ENCODE results near the gene GPC5.
"Not testable (repeated sequence)": the region's sequence is repeated elsewhere in the genome, so short reads cannot be mapped to it uniquely, and the experiment has no call there.

The GPC5 gene

GRCh38 chr13:91398413-91399188 lies at the start of gene GPC5:
GPC5 (plus strand) TSS chr13:91398621.
- no peak within 1 kb of the TSS for H3K27ac ChIP-seq (ENCODE audit: low read length)
- no peaks in the 10 kb centered on the region for H3K36me3 ChIP-seq (ENCODE audit: control insufficient read depth in 1 of 2, insufficient read depth in 2 of 2, low read length in 2 of 2)
- H3K4me1 ChIP-seq (ENCODE audit: control insufficient read depth in 1 of 2, insufficient read depth in 2 of 2, low read length in 2 of 2): peaks cover 0 to 14% of the 10 kb centered on the region in 2 donors
- no peaks in the 10 kb centered on the region for H3K9me3 ChIP-seq (ENCODE audit: control insufficient read depth in 1 of 2, low read length in 2 of 2)
- H3K27me3 ChIP-seq (ENCODE audit: low read depth, low read length): peaks cover 31% of the 10 kb centered on the region
- peak within 1 kb of the TSS; percentile 46 to 72 for H3K4me3 ChIP-seq (ENCODE audit: low read depth in 1 of 2, low read length in 2 of 2)

- Histone ChIP-seq H3K36me3 (ENCODE audit: control insufficient read depth in 1 of 2, insufficient read depth in 2 of 2, low read length in 2 of 2) (peaks cover 0 to 14% of the 10 kb centered on the region in 2 donors), H3K27ac (ENCODE audit: low read length) (peak overlapping the region; percentile 58), H3K9me3 (ENCODE audit: control insufficient read depth in 1 of 2, low read length in 2 of 2) (no peaks in the 10 kb centered on the region), H3K4me1 (ENCODE audit: control insufficient read depth in 1 of 2, insufficient read depth in 2 of 2, low read length in 2 of 2) (peaks cover 3 to 15% of the 10 kb centered on the region in 2 donors), H3K4me3 (ENCODE audit: low read depth in 1 of 2, low read length in 2 of 2) (peak overlapping the region; percentile 56 to 69), H3K27me3 (ENCODE audit: low read depth, low read length) (no peaks in the 10 kb centered on the region)
These were observed 49.5 kb upstream of the GPC5 start for GRCh38 chr13:91348906-91349435.

GRCh38 chr13:91349992-91350911 lies 48.2 kb upstream of the GPC5 start:
- Histone ChIP-seq H3K36me3 (ENCODE audit: control insufficient read depth in 1 of 2, insufficient read depth in 2 of 2, low read length in 2 of 2) (peaks cover 7 to 17% of the 10 kb centered on the region in 2 donors), H3K27ac (ENCODE audit: low read length) (no peak overlapping the region), H3K27me3 (ENCODE audit: low read depth, low read length) (no peaks in the 10 kb centered on the region), H3K4me3 (ENCODE audit: low read depth in 1 of 2, low read length in 2 of 2) (peak overlapping the region in 1 of 2 donors; percentile 56), H3K9me3 (ENCODE audit: control insufficient read depth in 1 of 2, low read length in 2 of 2) (no peaks in the 10 kb centered on the region), H3K4me1 (ENCODE audit: control insufficient read depth in 1 of 2, insufficient read depth in 2 of 2, low read length in 2 of 2) (peaks cover 3 to 17% of the 10 kb centered on the region in 2 donors)

- no peak overlapping the region for H3K4me3 ChIP-seq (ENCODE audit: low read depth in 1 of 2, low read length in 2 of 2)
- no peaks in the 10 kb centered on the region for H3K27me3 ChIP-seq (ENCODE audit: low read depth, low read length)
- peaks cover 10 to 20% of the 10 kb centered on the region in 2 donors for H3K36me3 ChIP-seq (ENCODE audit: control insufficient read depth in 1 of 2, insufficient read depth in 2 of 2, low read length in 2 of 2)
- no peak overlapping the region for H3K27ac ChIP-seq (ENCODE audit: low read length)
- H3K4me1 ChIP-seq (ENCODE audit: control insufficient read depth in 1 of 2, insufficient read depth in 2 of 2, low read length in 2 of 2): peaks cover 3 to 17% of the 10 kb centered on the region in 2 donors
- H3K9me3 ChIP-seq (ENCODE audit: control insufficient read depth in 1 of 2, low read length in 2 of 2): no peaks in the 10 kb centered on the region
These were observed 47.3 kb upstream of the GPC5 start for GRCh38 chr13:91351123-91351522.

GRCh38 chr13:91351980-91352379 lies 46.4 kb upstream of the GPC5 start:
- H3K27me3 ChIP-seq (ENCODE audit: low read depth, low read length): no peaks in the 10 kb centered on the region
- peaks cover 10 to 20% of the 10 kb centered on the region in 2 donors for H3K36me3 ChIP-seq (ENCODE audit: control insufficient read depth in 1 of 2, insufficient read depth in 2 of 2, low read length in 2 of 2)
- H3K9me3 ChIP-seq (ENCODE audit: control insufficient read depth in 1 of 2, low read length in 2 of 2): no peaks in the 10 kb centered on the region
- H3K4me1 ChIP-seq (ENCODE audit: control insufficient read depth in 1 of 2, insufficient read depth in 2 of 2, low read length in 2 of 2): peaks cover 3 to 17% of the 10 kb centered on the region in 2 donors
- H3K27ac ChIP-seq (ENCODE audit: low read length): no peak overlapping the region
- no peak overlapping the region for H3K4me3 ChIP-seq (ENCODE audit: low read depth in 1 of 2, low read length in 2 of 2)

- not testable (repeated sequence) for H3K27ac ChIP-seq (ENCODE audit: low read length); H3K27me3 ChIP-seq (ENCODE audit: low read depth, low read length); H3K9me3 ChIP-seq (ENCODE audit: control insufficient read depth in 1 of 2, low read length in 2 of 2); H3K4me3 ChIP-seq (ENCODE audit: low read depth in 1 of 2, low read length in 2 of 2)
- peaks cover 3 to 17% of the 10 kb centered on the region in 2 donors for H3K4me1 ChIP-seq (ENCODE audit: control insufficient read depth in 1 of 2, insufficient read depth in 2 of 2, low read length in 2 of 2)
- peaks cover 10 to 20% of the 10 kb centered on the region in 2 donors for H3K36me3 ChIP-seq (ENCODE audit: control insufficient read depth in 1 of 2, insufficient read depth in 2 of 2, low read length in 2 of 2)
These were observed 45.5 kb upstream of the GPC5 start for GRCh38 chr13:91352891-91353290.

GRCh38 chr13:91353494-91353893 lies 44.9 kb upstream of the GPC5 start:
- H3K27me3 ChIP-seq (ENCODE audit: low read depth, low read length): no peaks in the 10 kb centered on the region
- H3K27ac ChIP-seq (ENCODE audit: low read length): no peak overlapping the region
- no peak overlapping the region for H3K4me3 ChIP-seq (ENCODE audit: low read depth in 1 of 2, low read length in 2 of 2)
- no peaks in the 10 kb centered on the region for H3K9me3 ChIP-seq (ENCODE audit: control insufficient read depth in 1 of 2, low read length in 2 of 2)
- peaks cover 3 to 17% of the 10 kb centered on the region in 2 donors for H3K4me1 ChIP-seq (ENCODE audit: control insufficient read depth in 1 of 2, insufficient read depth in 2 of 2, low read length in 2 of 2)
- peaks cover 10 to 20% of the 10 kb centered on the region in 2 donors for H3K36me3 ChIP-seq (ENCODE audit: control insufficient read depth in 1 of 2, insufficient read depth in 2 of 2, low read length in 2 of 2)

GRCh38 chr13:91355099-91355825 lies 43.2 kb upstream of the GPC5 start:
- peaks cover 3 to 8% of the 10 kb centered on the region in 2 donors for H3K4me1 ChIP-seq (ENCODE audit: control insufficient read depth in 1 of 2, insufficient read depth in 2 of 2, low read length in 2 of 2)
- peaks cover 10 to 18% of the 10 kb centered on the region in 2 donors for H3K36me3 ChIP-seq (ENCODE audit: control insufficient read depth in 1 of 2, insufficient read depth in 2 of 2, low read length in 2 of 2)
- no peaks in the 10 kb centered on the region for H3K9me3 ChIP-seq (ENCODE audit: control insufficient read depth in 1 of 2, low read length in 2 of 2)
- no peak overlapping the region for H3K4me3 ChIP-seq (ENCODE audit: low read depth in 1 of 2, low read length in 2 of 2)
- no peaks in the 10 kb centered on the region for H3K27me3 ChIP-seq (ENCODE audit: low read depth, low read length)
- no peak overlapping the region for H3K27ac ChIP-seq (ENCODE audit: low read length)

- no peaks in the 10 kb centered on the region for H3K9me3 ChIP-seq (ENCODE audit: control insufficient read depth in 1 of 2, low read length in 2 of 2)
These were observed 42.4 kb upstream of the GPC5 start for GRCh38 chr13:91355826-91356710.

More at GRCh38 chr13:91355826-91356710, 42.4 kb upstream of the GPC5 start:
- H3K27ac ChIP-seq (ENCODE audit: low read length): no peak overlapping the region
- no peaks in the 10 kb centered on the region for H3K27me3 ChIP-seq (ENCODE audit: low read depth, low read length)
- peaks cover 0 to 8% of the 10 kb centered on the region in 2 donors for H3K4me1 ChIP-seq (ENCODE audit: control insufficient read depth in 1 of 2, insufficient read depth in 2 of 2, low read length in 2 of 2)
- H3K36me3 ChIP-seq (ENCODE audit: control insufficient read depth in 1 of 2, insufficient read depth in 2 of 2, low read length in 2 of 2): peaks cover 10% of the 10 kb centered on the region in 2 donors
- H3K4me3 ChIP-seq (ENCODE audit: low read depth in 1 of 2, low read length in 2 of 2): no peak overlapping the region
